ENCODE results near the gene ZNF526.

DNA sequence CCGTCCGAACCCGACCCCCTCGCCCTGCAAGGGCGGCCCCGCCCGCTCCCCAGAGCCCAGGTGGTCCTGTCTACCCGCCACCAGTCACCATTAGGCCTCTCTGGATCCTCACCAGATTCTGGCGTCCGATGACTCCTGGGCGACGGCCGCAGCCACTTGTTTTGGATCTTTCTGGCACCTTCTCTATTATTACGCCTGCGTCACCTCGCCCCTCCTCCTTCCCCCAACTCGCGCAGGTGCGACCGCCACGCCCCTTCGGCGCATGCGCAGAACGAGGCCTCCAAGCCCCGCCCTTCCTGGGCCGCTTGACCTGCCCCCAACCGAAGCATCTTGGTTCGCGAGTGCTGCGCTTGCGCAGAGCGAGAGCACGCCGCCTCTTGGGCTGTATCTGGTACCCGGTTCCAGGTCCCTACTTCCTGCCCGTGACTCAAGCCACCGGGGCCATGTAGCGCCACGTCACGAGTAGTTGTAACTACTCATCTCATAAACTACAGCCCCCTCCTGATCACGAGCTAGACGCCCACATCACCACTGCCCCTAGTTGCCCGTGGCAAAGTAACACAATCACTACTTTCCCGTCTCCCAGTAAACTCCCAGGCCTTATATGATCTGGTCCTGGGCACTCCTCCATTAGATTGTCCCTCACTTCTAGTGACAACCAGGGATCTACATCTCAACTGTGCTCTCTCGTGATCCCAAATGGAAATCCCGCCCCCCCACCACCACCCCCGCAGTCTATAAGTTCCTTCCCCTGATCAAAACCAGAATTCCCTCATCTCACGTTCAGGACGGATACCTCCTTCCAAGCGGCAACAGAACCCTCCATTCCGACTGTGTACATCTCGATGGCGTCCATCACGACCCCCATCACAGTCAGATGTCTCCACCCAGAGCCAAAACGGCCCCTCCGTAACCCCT lies 2.3 kb upstream of the ZNF526 start, which contains the start of gene DEDD2:
- TF ChIP-seq POLR2A (IDR thresholded peaks at IDR 0.05; ENCODE audit: low read depth, low read length) (no peak), POLR2AphosphoS5 (IDR thresholded peaks at IDR 0.05; ENCODE audit: low read depth, low read length) (peak; percentile 37; the same call in 1 of the 2 replicates), TAF1 (IDR thresholded peaks at IDR 0.05; ENCODE audit: low read depth, low read length) (no peak; the same call in 1 of the 2 replicates), POU2F2 (IDR thresholded peaks at IDR 0.05; ENCODE audit: low read depth, low read length) (no peak)
